PC-9 (cell line): ENCODE data around the gene DEFB124. TPM values are rescaled to one million over a fixed set of nuclear protein-coding genes. Genes with fewer than 3 reads are reported as not detected.
"Not testable (repeated sequence)": the region's sequence is repeated elsewhere in the genome, so short reads cannot be mapped to it uniquely, and the experiment has no call there.

Experiments
- BruUV-seq: library from RNA; stranded (reverse); fragments of 400-500 nt; replicated peaks from 2 replicates; lab custom pipeline; 2021; lab: Mats Ljungman, UMichigan
- CTCF ChIA-PET: fragments of 300-600 bp; sonication (Branson Sonifier 250); formaldehyde crosslinking; loops from one replicate; lab custom pipeline; 2022; ENCODE audit warnings: antibody characterized with exemption; lab: Charles Lee
- POLR2A ChIA-PET: fragments of 300-600 bp; sonication (Branson Sonifier 250); formaldehyde crosslinking; loops from one replicate; lab custom pipeline; 2022; ENCODE audit warnings: antibody characterized with exemption; ENCODE audit not compliant: unreplicated experiment; lab: Charles Lee
- DNase-seq, 2 experiments: peaks; one replicate each; pipeline versions ENCODE4 v3.0.0 to v3.0.0-alpha.2; 2015 to 2022; ENCODE audit warnings: mixed read lengths in 1 of 2
- H2AFZ ChIP-seq: fragments of 200-600 bp; sonication (generic); 2 replicates; pipeline ENCODE4 v1.8.1; 2017; ENCODE audit warnings: antibody characterized with exemption
- H3F3A ChIP-seq: fragments of 200-600 bp; sonication (generic); 2 replicates; pipeline ENCODE4 v1.8.1; 2017; ENCODE audit warnings: antibody characterized with exemption, mild to moderate bottlenecking, low read depth; ENCODE audit not compliant: insufficient read depth
- H3K27ac ChIP-seq: fragments of 200-600 bp; sonication (generic); 2 replicates; pipeline ENCODE4 v1.6.1; 2016; ENCODE audit warnings: mixed run types
- H3K27me3 ChIP-seq: fragments of 200-600 bp; sonication (generic); 2 replicates; pipeline ENCODE4 v1.6.1; 2016; ENCODE audit warnings: low read depth, mixed run types; ENCODE audit not compliant: insufficient read depth
- H3K36me3 ChIP-seq: fragments of 200-600 bp; sonication (generic); 2 replicates; pipeline ENCODE4 v1.6.1; 2016; ENCODE audit warnings: low read depth, mixed run types
- H3K4me1 ChIP-seq: fragments of 200-600 bp; sonication (generic); replicated peaks from 2 replicates; pipeline ENCODE4 v1.6.1; 2016; ENCODE audit warnings: mixed run types; ENCODE audit not compliant: insufficient read depth
- H3K4me2 ChIP-seq: fragments of 200-600 bp; sonication (generic); 2 replicates; pipeline ENCODE4 v1.6.1; 2017; ENCODE audit warnings: mixed run types
- H3K4me3 ChIP-seq: fragments of 200-600 bp; sonication (generic); 2 replicates; pipeline ENCODE4 v1.6.1; 2016; ENCODE audit warnings: mixed run types
- H3K79me2 ChIP-seq: fragments of 200-600 bp; sonication (generic); 2 replicates; pipeline ENCODE4 v1.6.1; 2017; ENCODE audit warnings: low read depth, mixed run types
- H3K9me2 ChIP-seq: fragments of 200-600 bp; sonication (generic); 2 replicates; pipeline ENCODE4 v1.8.1; 2017; ENCODE audit warnings: mild to moderate bottlenecking; ENCODE audit not compliant: insufficient read depth
- H3K9me3 ChIP-seq: fragments of 200-600 bp; sonication (generic); 2 replicates; pipeline ENCODE4 v1.8.1; 2016; ENCODE audit warnings: low read depth; ENCODE audit not compliant: insufficient read depth
- H4K20me1 ChIP-seq: fragments of 200-600 bp; sonication (generic); 2 replicates; pipeline ENCODE4 v1.8.1; 2017; ENCODE audit not compliant: insufficient read depth
- CTCF ChIP-seq: fragments of 200-600 bp; sonication (generic); conservative IDR thresholded peaks from 2 replicates; pipeline ENCODE4 v1.6.1; 2017; ENCODE audit warnings: mixed run types, antibody characterized with exemption, mild to moderate bottlenecking, moderate library complexity
- EZH2 ChIP-seq: fragments of 200-600 bp; sonication (generic); IDR thresholded peaks from 2 replicates; pipeline ENCODE4 v1.8.0; 2017; ENCODE audit warnings: antibody characterized with exemption, low read depth
- intact Hi-C: fragments of 100-400 bp; cut with micrococcal nuclease; formaldehyde crosslinking; loops from one replicate; pipeline ENCODE4 v1.10.0; 2022; ENCODE audit not compliant: unreplicated experiment
- total RNA-seq: library from RNA; stranded (reverse); gene quantifications from 2 replicates; pipeline ENCODE4 v1.2.3, GENCODE V29; 2021

Gene DEFB124
- total RNA-seq, 1 experiment from 2014 or later = not detected

- H3K4me3 ChIP-seq, H3F3A ChIP-seq, BruUV-seq, POLR2A ChIA-PET, H4K20me1 ChIP-seq, H3K9me3 ChIP-seq, H3K36me3 ChIP-seq, H3K9me2 ChIP-seq, intact Hi-C loops, H3K27ac ChIP-seq, CTCF ChIA-PET, DNase-seq, H3K79me2 ChIP-seq, H2AFZ ChIP-seq, H3K4me1 ChIP-seq, H3K4me2 ChIP-seq: not testable (repeated sequence)
- peaks cover 19% of the 10 kb centered on the region for H3K27me3 ChIP-seq
Measured at GRCh38 chr20:31426891-31427551, 47.9 kb downstream of the DEFB124 start.

GRCh38 chr20:31425797-31426196 is 49.1 kb downstream of the DEFB124 start:
- Histone ChIP-seq H3K4me3 (no peak overlapping the region), H3K4me1 (no peaks in the 10 kb centered on the region), H3K9me3 (no peaks in the 10 kb centered on the region), H3F3A (no peaks in the 10 kb centered on the region), H3K27me3 (peaks cover 10% of the 10 kb centered on the region; the same call in 1 of the 2 replicates), H3K79me2 (no peaks in the 10 kb centered on the region), H3K9me2 (no peaks in the 10 kb centered on the region), H3K4me2 (no peak overlapping the region), H3K27ac (no peak overlapping the region), H2AFZ (no peak overlapping the region), H3K36me3 (no peaks in the 10 kb centered on the region), H4K20me1 (no peaks in the 10 kb centered on the region)
- DNase-seq = no peak
- TF ChIP-seq CTCF (no peak), EZH2 (no peak)
- ChIA-PET CTCF (no interaction called here), POLR2A (no interaction called here)
- no TSS peak for BruUV-seq
- intact Hi-C loops = no loop called here

- H3K27me3 ChIP-seq = peaks cover 15% of the 10 kb centered on the region; the same call in 1 of the 2 replicates
- no peaks in the 10 kb centered on the region for H3K4me1 ChIP-seq
- no peaks in the 10 kb centered on the region for H3K36me3 ChIP-seq
- H3K4me2 ChIP-seq = no peak overlapping the region
- H3F3A ChIP-seq = no peaks in the 10 kb centered on the region
- H3K4me3 ChIP-seq = no peak overlapping the region
- POLR2A ChIA-PET = no interaction called here
- no peak overlapping the region for H2AFZ ChIP-seq
- CTCF ChIA-PET = no interaction called here
- TF ChIP-seq EZH2 (no peak), CTCF (no peak)
- no peaks in the 10 kb centered on the region for H4K20me1 ChIP-seq
- no peaks in the 10 kb centered on the region for H3K79me2 ChIP-seq
- DNase-seq = no peak
- BruUV-seq = no TSS peak
- no peaks in the 10 kb centered on the region for H3K9me3 ChIP-seq
- no peaks in the 10 kb centered on the region for H3K9me2 ChIP-seq
- intact Hi-C loops = no loop called here
- H3K27ac ChIP-seq = no peak overlapping the region
Measured at GRCh38 chr20:31418307-31418706, 56.6 kb downstream of the DEFB124 start.

GRCh38 chr20:31415653-31416052 is 59.3 kb downstream of the DEFB124 start:
- peaks cover 36% of the 10 kb centered on the region; the same call in 1 of the 2 replicates for H3K27me3 ChIP-seq
- no peak overlapping the region for H3K4me2 ChIP-seq
- H2AFZ ChIP-seq = no peak overlapping the region
- H3K9me3 ChIP-seq = no peaks in the 10 kb centered on the region
- BruUV-seq = no TSS peak
- H3F3A ChIP-seq = no peaks in the 10 kb centered on the region
- intact Hi-C loops = no loop called here
- H3K4me1 ChIP-seq = no peaks in the 10 kb centered on the region
- H3K36me3 ChIP-seq = no peaks in the 10 kb centered on the region
- no peaks in the 10 kb centered on the region for H4K20me1 ChIP-seq
- TF ChIP-seq CTCF (no peak), EZH2 (no peak)
- H3K9me2 ChIP-seq = no peaks in the 10 kb centered on the region
- ChIA-PET CTCF (no interaction called here), POLR2A (interaction anchor here (0.6 kb wide), 1 partner anchor 77 kb away, joined by 3 read pairs; no protein-coding TSS in a partner anchor)
- DNase-seq = no peak
- no peak overlapping the region for H3K27ac ChIP-seq
- H3K79me2 ChIP-seq = no peaks in the 10 kb centered on the region
- H3K4me3 ChIP-seq = no peak overlapping the region
